ENCODE measurements around the gene RNF10.

- no peak for TF ChIP-seq GATA2 (IDR thresholded peaks at IDR 0.05; ENCODE audit: low read depth, low read length)
- TF ChIP-seq GATA3 (IDR thresholded peaks at IDR 0.05; ENCODE audit: low read depth, low read length), result no peak
These were observed 37.1 kb downstream of the RNF10 start for GRCh38 chr12:120571299-120571698.
